ENCODE results near the gene CASZ1. TPM values are rescaled to one million over a fixed set of nuclear protein-coding genes. Genes with fewer than 3 reads are reported as not detected.

Gene CASZ1
- total RNA-seq, 1 donor from 2014 or later = 63.6 TPM

DNA sequence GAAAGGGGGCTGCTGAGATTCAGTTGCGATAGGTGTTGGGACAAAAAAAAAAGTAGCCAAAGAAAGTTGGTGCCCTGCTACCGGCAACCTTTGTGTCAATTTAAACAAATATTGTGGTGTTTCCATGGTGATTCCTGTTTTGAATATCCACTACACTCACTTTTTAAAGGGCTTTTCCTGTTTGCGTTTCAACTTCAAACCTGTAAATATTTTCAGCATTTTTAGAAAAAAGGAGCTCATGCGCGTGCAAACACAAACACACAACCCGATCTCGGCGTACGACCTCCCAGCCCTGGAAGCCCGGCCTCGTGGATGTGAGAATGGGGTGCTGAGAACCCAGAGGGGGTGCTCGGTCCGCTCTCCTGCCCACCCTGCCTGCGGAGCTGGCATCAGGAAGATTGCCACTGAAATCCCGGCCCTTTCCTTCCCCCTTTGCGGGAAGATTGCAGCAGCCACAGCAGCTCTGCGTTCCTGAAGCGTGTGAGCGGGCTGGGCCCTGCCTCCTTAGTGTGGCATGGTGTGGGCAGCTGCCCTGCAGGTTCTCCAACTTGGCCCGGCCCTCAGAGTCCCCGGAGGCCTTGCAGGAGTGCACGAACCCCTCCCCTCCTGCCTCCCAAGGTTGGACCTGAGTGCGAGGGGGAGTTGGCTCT is 34.8 kb downstream of the CASZ1 start:
- Histone ChIP-seq H3K27ac (peak overlapping the region; percentile 72), H3K36me3 (no peaks in the 10 kb centered on the region), H3K4me3 (no peak overlapping the region), H3K4me1 (peaks cover 31% of the 10 kb centered on the region), H3K27me3 (no peaks in the 10 kb centered on the region), H3K9me3 (no peaks in the 10 kb centered on the region)
- DNase-seq = peak; percentile 87
- intact Hi-C loops (cut with DNase I) = no loop called here
- TF ChIP-seq, protein P1, sequence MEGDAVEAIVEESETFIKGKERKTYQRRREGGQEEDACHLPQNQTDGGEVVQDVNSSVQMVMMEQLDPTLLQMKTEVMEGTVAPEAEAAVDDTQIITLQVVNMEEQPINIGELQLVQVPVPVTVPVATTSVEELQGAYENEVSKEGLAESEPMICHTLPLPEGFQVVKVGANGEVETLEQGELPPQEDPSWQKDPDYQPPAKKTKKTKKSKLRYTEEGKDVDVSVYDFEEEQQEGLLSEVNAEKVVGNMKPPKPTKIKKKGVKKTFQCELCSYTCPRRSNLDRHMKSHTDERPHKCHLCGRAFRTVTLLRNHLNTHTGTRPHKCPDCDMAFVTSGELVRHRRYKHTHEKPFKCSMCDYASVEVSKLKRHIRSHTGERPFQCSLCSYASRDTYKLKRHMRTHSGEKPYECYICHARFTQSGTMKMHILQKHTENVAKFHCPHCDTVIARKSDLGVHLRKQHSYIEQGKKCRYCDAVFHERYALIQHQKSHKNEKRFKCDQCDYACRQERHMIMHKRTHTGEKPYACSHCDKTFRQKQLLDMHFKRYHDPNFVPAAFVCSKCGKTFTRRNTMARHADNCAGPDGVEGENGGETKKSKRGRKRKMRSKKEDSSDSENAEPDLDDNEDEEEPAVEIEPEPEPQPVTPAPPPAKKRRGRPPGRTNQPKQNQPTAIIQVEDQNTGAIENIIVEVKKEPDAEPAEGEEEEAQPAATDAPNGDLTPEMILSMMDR (IDR thresholded peaks at IDR 0.05) = no peak
- ATAC-seq = peak; percentile 89

DNA sequence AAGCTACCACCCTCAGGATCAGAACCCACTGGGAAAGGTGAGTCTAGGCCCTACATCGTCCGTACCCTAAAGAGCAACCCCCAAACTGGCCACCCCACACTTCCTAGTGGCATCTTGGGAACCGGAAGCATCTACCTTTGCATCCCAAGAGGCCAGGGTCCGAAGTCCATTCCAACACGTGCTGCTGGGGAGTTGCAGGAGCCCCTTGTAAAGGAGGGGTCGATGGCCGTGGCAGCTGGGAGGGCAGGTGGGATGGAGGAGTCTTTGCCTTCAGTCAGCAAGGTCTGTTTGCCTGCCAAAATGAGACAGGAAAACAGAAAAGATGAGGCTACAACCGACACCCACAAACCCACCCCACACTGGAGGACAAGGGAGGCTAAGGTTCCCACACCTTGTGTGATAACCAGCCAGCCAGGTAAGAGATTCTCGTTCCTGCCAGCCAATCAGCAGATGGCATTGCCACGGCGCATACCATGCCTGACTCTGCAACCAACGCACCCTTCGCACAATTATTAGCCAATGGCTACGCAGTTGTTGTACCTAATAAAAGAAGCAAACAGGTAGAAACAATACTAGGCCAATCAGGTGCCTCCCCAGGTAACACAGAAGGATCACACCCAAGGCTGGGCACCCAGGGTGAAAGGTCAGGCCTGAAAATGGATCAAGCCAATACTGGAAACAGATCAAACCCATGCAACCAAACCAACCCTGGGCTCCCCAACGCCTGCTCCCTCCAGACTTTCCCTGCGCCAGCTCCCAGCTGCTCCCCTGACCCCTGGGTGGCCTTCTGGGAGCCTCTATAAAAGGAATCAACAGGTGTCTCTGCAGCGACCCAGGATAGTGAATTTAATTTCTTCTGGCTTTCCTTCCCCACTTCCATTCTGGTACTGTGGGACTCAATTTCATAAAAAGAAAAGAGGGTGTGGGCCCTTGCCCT is 35.6 kb downstream of the CASZ1 start:
- H3K9me3 ChIP-seq = no peaks in the 10 kb centered on the region
- DNase-seq (no peak), ATAC-seq (no peak)
- no peak overlapping the region for H3K4me3 ChIP-seq
- H3K27me3 ChIP-seq = no peaks in the 10 kb centered on the region
- H3K36me3 ChIP-seq = no peaks in the 10 kb centered on the region
- intact Hi-C loops (cut with DNase I) = no loop called here
- peaks cover 33% of the 10 kb centered on the region for H3K4me1 ChIP-seq
- TF ChIP-seq, protein P1 (IDR thresholded peaks at IDR 0.05) = no peak
- peak overlapping the region; percentile 72 for H3K27ac ChIP-seq

DNA sequence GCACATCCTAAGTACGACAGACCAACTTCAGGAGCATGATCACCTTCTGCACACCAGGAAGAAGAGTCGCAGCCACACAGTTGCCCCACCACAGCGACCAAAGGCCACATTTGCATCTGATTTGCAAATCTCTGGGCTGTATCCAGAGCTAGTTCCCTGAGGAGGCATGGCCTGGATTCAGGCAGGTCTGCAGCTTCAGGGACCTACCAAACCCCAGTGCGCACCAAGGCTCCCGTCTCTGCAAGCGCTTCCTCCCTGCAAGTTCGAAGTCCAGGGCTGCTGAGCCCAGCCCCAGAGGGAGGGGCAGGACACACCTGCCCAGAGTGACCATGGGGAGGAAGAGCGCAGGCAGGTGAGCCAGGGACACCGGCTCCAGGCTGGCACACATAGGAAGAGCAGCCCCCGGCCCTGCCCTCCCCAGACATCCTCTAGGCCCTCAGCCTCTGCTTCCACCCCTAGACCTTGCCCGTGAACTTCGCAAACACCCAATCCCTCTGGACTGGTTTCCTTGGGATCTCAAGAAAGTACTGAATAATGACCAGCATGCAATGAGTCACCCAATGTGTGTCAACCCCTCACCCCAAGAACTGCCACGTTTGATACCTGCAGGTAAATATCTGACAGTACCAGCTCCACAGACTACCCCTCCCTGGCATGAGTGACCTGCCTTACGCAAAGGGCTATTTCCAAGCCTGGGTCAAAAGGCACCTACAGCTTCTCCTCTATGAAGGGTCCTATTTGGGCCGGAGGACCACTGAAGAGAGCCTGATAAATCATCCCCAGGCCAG is 36.8 kb downstream of the CASZ1 start:
- Histone ChIP-seq H3K27ac (no peak overlapping the region), H3K4me1 (peaks cover 30% of the 10 kb centered on the region), H3K27me3 (no peaks in the 10 kb centered on the region), H3K9me3 (no peaks in the 10 kb centered on the region), H3K4me3 (no peak overlapping the region), H3K36me3 (no peaks in the 10 kb centered on the region)
- intact Hi-C loops (cut with DNase I) = no loop called here
- DNase-seq (no peak), ATAC-seq (no peak)
- TF ChIP-seq, protein P1 (IDR thresholded peaks at IDR 0.05) = no peak

DNA sequence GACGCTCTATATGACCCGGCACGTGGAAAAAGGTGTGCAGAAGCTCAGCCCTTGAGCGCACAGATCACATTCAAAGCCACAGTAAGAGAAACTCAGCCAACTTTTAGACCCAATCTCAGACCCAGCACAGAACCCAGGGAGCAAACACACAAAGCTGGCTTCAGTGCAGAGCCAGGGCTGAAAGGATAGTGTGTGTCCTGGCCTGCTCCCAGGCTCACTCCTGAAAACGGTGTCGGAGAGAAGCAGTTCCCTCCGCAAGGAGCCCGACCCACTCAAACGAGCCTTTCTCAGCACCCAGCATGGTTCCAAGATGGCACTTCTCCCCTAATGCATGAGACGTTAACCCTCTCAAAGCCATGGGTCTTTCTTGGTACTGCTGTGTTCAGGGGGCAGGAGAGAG is 39.6 kb downstream of the CASZ1 start:
- H3K36me3 ChIP-seq = no peaks in the 10 kb centered on the region
- H3K27me3 ChIP-seq = no peaks in the 10 kb centered on the region
- TF ChIP-seq, protein P1 (IDR thresholded peaks at IDR 0.05) = no peak
- H3K4me1 ChIP-seq = peaks cover 17% of the 10 kb centered on the region
- no peak overlapping the region for H3K4me3 ChIP-seq
- no peak for DNase-seq
- ATAC-seq = no peak
- H3K27ac ChIP-seq = no peak overlapping the region
- H3K9me3 ChIP-seq = no peaks in the 10 kb centered on the region
- intact Hi-C loops (cut with DNase I) = no loop called here

DNA sequence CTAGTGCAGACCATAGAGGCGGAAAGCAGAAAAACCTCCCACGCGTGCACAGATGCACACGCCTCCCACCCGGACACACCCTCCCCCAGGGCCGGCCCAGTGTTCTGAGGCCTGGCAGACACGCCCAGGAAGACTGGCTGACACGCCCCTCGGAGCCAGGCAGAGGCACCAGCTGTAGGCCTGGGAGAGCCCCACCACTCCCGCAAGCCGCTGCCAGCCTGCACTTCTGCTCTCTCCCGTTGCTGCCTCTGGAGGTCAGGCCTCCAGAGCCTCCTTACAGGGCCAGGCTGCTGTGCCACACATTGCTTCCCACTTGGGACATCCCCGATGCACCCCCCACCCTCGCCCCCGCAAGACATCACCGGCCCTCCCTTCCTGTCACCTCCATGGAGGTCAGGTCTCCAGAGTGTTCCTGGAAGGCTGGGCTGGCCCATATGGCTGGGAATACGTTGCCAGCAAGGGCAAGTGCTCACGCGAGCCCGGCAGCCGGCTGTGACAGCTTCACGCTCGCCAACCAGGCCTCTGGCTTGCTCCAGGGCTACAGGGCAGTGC is 40.4 kb downstream of the CASZ1 start:
- Histone ChIP-seq H3K9me3 (no peaks in the 10 kb centered on the region), H3K4me1 (peaks cover 13% of the 10 kb centered on the region), H3K27me3 (no peaks in the 10 kb centered on the region), H3K36me3 (no peaks in the 10 kb centered on the region), H3K4me3 (no peak overlapping the region), H3K27ac (no peak overlapping the region)
- TF ChIP-seq, protein P1 (IDR thresholded peaks at IDR 0.05) = no peak
- peak; percentile 84 for DNase-seq
- intact Hi-C loops (cut with DNase I) = no loop called here
- ATAC-seq = peak; percentile 92
